A673 (cell line): ENCODE data around the gene RAB38. TPM values are rescaled to one million over a fixed set of nuclear protein-coding genes. Genes with fewer than 3 reads are reported as not detected.

Source experiments
- BruUV-seq: library from RNA; stranded (reverse); fragments of 400-500 nt; replicated peaks from 2 replicates; lab custom pipeline; 2021; lab: Mats Ljungman, UMichigan
- CTCF ChIA-PET: fragments of 300-600 bp; sonication (Branson Sonifier 250); formaldehyde crosslinking; loops from one replicate; lab custom pipeline; 2022; ENCODE audit warnings: antibody characterized with exemption; lab: Charles Lee
- POLR2A ChIA-PET: fragments of 300-600 bp; sonication (Branson Sonifier 250); formaldehyde crosslinking; loops from one replicate; lab custom pipeline; 2022; ENCODE audit warnings: antibody characterized with exemption; ENCODE audit not compliant: low non-redundant PET; lab: Charles Lee
- DNase-seq: peaks from one replicate; pipeline ENCODE4 v3.0.0-alpha.2; 2015; ENCODE audit warnings: low spot score
- H3K27ac ChIP-seq: fragments of 200-600 bp; sonication (generic); 2 replicates; pipeline ENCODE4 v1.5.1; 2016; ENCODE audit warnings: mixed run types, low read depth, mild to moderate bottlenecking, mixed read lengths, antibody characterized with exemption, low read length; ENCODE audit not compliant: poor library complexity, severe bottlenecking
- H3K27me3 ChIP-seq: fragments of 200-600 bp; sonication (generic); replicated peaks from 2 replicates; pipeline ENCODE4 v1.6.1; 2017; ENCODE audit warnings: mixed run types, low read depth, mild to moderate bottlenecking, mixed read lengths, antibody characterized with exemption, low read length; ENCODE audit not compliant: insufficient read depth, poor library complexity
- H3K36me3 ChIP-seq: fragments of 200-600 bp; sonication (generic); 2 replicates; pipeline ENCODE4 v1.6.1; 2016; ENCODE audit warnings: mixed run types, mild to moderate bottlenecking, mixed read lengths, antibody characterized with exemption, low read length; ENCODE audit not compliant: insufficient read depth, poor library complexity, severe bottlenecking
- H3K4me1 ChIP-seq: fragments of 200-600 bp; sonication (generic); 2 replicates; pipeline ENCODE4 v1.6.1; 2017; ENCODE audit warnings: mixed run types, mild to moderate bottlenecking, mixed read lengths, antibody characterized with exemption, low read length; ENCODE audit not compliant: insufficient read depth, poor library complexity, severe bottlenecking
- H3K4me3 ChIP-seq: fragments of 200-600 bp; sonication (generic); 2 replicates; pipeline ENCODE4 v1.5.1; 2016; ENCODE audit warnings: low read depth, mixed run types, mild to moderate bottlenecking, mixed read lengths, low read length; ENCODE audit not compliant: poor library complexity, severe bottlenecking
- H3K9me3 ChIP-seq: fragments of 200-600 bp; sonication (generic); 2 replicates; pipeline ENCODE4 v1.6.1; 2016; ENCODE audit warnings: mixed run types, low read depth, mild to moderate bottlenecking, mixed read lengths, antibody characterized with exemption, low read length; ENCODE audit not compliant: poor library complexity, severe bottlenecking
- EZH2 ChIP-seq: fragments of 200-600 bp; sonication (generic); IDR thresholded peaks from 2 replicates; pipeline ENCODE4 v1.6.1; 2017; ENCODE audit warnings: borderline replicate concordance, low read depth, mild to moderate bottlenecking, mixed read lengths, antibody characterized with exemption, low read length; ENCODE audit not compliant: poor library complexity, severe bottlenecking
- intact Hi-C: fragments of 100-400 bp; cut with micrococcal nuclease; formaldehyde crosslinking; loops from one replicate; pipeline ENCODE4 v1.10.0; 2022; ENCODE audit not compliant: unreplicated experiment
- total RNA-seq: library from RNA; stranded (reverse); gene quantifications from 2 replicates; pipeline ENCODE4 v1.2.3, GENCODE V29; 2021
- TF ChIP-seq, protein P1 (sequence below): fragments of 300-800, 200-600 bp; sonication (generic); conservative IDR thresholded peaks from 2 replicates; pipeline ENCODE4 v1.5.1; 2017; ENCODE audit warnings: low read depth, mild to moderate bottlenecking, antibody characterized with exemption, low read length, moderate library complexity, mixed read lengths

Gene RAB38
- total RNA-seq, 1 experiment from 2014 or later: 1.6 TPM

DNA sequence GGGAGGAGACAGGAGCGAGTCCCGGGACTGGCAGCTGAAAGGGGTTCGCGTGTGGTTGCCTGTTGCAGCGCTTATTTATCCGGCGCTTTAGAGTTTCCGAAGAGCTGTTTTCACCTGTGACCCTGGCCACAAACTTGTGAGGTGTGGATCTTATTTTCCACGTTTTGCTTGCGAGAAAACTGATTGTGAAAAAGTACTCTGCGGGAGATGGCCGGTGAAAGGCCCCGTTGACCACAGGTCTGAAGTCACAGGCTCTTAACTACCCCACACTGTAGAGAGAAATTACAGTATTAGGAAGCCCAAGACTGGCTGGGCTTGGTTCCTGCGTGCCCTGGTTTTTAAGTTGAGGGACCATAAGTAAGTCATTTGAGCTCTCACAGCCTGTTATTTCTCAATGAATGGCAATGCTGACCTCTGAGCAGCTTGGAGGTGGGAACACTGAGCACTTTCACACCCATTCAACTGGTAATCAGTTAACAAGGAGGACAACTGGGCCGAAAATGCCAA is 379 bp upstream of the RAB38 start:
- no TSS peak for BruUV-seq
- ChIA-PET POLR2A (no interaction called here), CTCF (no interaction called here)
- Histone ChIP-seq H3K27ac (no peak overlapping the region), H3K4me1 (no peaks in the 10 kb centered on the region), H3K9me3 (no peaks in the 10 kb centered on the region), H3K36me3 (no peaks in the 10 kb centered on the region), H3K27me3 (peaks cover 6% of the 10 kb centered on the region), H3K4me3 (no peak overlapping the region)
- no peak for DNase-seq
- TF ChIP-seq EZH2: no peak
- TF ChIP-seq, protein P1, sequence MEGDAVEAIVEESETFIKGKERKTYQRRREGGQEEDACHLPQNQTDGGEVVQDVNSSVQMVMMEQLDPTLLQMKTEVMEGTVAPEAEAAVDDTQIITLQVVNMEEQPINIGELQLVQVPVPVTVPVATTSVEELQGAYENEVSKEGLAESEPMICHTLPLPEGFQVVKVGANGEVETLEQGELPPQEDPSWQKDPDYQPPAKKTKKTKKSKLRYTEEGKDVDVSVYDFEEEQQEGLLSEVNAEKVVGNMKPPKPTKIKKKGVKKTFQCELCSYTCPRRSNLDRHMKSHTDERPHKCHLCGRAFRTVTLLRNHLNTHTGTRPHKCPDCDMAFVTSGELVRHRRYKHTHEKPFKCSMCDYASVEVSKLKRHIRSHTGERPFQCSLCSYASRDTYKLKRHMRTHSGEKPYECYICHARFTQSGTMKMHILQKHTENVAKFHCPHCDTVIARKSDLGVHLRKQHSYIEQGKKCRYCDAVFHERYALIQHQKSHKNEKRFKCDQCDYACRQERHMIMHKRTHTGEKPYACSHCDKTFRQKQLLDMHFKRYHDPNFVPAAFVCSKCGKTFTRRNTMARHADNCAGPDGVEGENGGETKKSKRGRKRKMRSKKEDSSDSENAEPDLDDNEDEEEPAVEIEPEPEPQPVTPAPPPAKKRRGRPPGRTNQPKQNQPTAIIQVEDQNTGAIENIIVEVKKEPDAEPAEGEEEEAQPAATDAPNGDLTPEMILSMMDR: no peak
- intact Hi-C loops: no loop called here

DNA sequence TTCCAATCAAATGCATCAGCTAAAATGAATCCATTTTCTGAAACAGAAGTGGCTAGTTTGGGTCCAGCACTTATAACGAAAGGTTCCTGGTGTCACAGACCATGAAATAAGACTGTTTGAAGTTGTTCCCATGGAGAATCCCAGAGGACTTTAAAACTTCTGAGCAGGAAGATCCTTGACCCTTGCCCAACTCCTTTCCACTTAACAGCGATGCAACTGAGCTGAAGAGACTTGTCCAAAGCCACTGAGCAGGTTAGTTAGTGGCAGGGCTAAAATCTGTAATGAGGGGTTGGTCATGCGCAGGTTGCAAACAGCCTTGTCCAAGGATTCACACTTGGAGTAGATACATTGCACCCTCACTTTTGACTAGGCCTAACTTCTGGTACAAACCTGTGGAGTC is 1.3 kb downstream of the RAB38 start:
- DNase-seq: no peak
- Histone ChIP-seq H3K4me3 (no peak overlapping the region), H3K27me3 (peaks cover 4% of the 10 kb centered on the region), H3K36me3 (no peaks in the 10 kb centered on the region), H3K9me3 (no peaks in the 10 kb centered on the region), H3K4me1 (no peaks in the 10 kb centered on the region), H3K27ac (no peak overlapping the region)
- POLR2A ChIA-PET: no interaction called here
- CTCF ChIA-PET: no interaction called here
- BruUV-seq: no TSS peak
- TF ChIP-seq, protein P1: no peak
- no peak for TF ChIP-seq EZH2
- intact Hi-C loops: no loop called here

DNA sequence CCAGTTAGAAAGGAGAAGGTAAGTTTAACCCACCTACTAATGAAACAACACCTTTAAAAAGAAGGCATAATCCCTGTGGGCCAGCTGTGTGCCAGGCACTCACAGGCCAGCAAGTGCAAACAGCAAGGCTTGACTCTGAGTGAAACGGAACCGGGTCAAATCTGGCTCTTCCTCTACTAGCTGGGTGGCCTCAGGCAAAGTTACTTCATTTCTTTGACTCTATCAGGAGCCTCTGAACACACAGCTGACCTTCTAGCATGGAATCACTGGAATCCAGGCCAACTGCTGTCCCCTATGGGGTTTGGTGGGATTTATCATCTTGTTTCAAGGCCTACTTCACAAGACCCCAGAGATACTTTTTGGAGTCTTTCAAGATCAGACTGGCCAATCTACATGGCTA is 3.3 kb downstream of the RAB38 start:
- TF ChIP-seq, protein P1: no peak
- no peak for TF ChIP-seq EZH2
- CTCF ChIA-PET: no interaction called here
- Histone ChIP-seq H3K4me3 (no peak overlapping the region), H3K27me3 (peaks cover 4% of the 10 kb centered on the region), H3K36me3 (no peaks in the 10 kb centered on the region), H3K27ac (no peak overlapping the region), H3K4me1 (no peaks in the 10 kb centered on the region), H3K9me3 (no peaks in the 10 kb centered on the region)
- no TSS peak for BruUV-seq
- no peak for DNase-seq
- intact Hi-C loops: no loop called here
- POLR2A ChIA-PET: no interaction called here
